Measurements from ENCODE around the gene PFDN1. TPM values are rescaled to one million over a fixed set of nuclear protein-coding genes. Genes with fewer than 3 reads are reported as not detected.

PFDN1 gene
- total and polyA plus RNA-seq, 10 of the 15 experiments (the other 5 are each of a cell fraction or from before 2014, with no cell fraction given), result 62.9 to 193 (median 102) TPM

GRCh38 chr5:140238756-140239155, 64.1 kb downstream of the PFDN1 start:
- Histone ChIP-seq H3K36me3 (ENCODE audit: control insufficient read depth in 2 of 2, insufficient read depth in 2 of 2, low read length in 1 of 2) (peaks cover 0 to 4% of the 10 kb centered on the region in 2 experiments; a peak in 3 of 4 replicates), H3K9me3 (replicated peaks; ENCODE audit: control insufficient read depth, insufficient read depth, low read length) (no peaks in the 10 kb centered on the region), H2AFZ (ENCODE audit: control insufficient read depth, low read depth, low read length) (no peak overlapping the region), H3K27me3 (replicated peaks in 1 of 2; ENCODE audit: control insufficient read depth in 2 of 2, insufficient read depth in 2 of 2, low read length in 1 of 2) (no peaks in the 10 kb centered on the region), H3K4me2 (ENCODE audit: control insufficient read depth, insufficient read depth) (no peak overlapping the region), H3K27ac (ENCODE audit: control insufficient read depth, insufficient read depth) (no peak overlapping the region), H3K4me3 (no peak overlapping the region), H3K79me2 (ENCODE audit: control insufficient read depth, insufficient read depth, low read length) (no peaks in the 10 kb centered on the region), H4K20me1 (ENCODE audit: control insufficient read depth, insufficient read depth) (no peaks in the 10 kb centered on the region), H3K4me1 (ENCODE audit: control insufficient read depth, insufficient read depth, low read length) (no peaks in the 10 kb centered on the region), H3K9ac (ENCODE audit: control insufficient read depth, insufficient read depth, low read length) (no peak overlapping the region)
- 88% methylated on average over 6 of the region's 6 CpGs for WGBS (ENCODE audit: insufficient coverage, insufficient replicate concordance, low lambda C conversion rate, missing lambda C conversion rate)
- FAIRE-seq (no peak), ATAC-seq (no peak), DNase-seq (ENCODE audit: low read depth, low spot score) (no peak)
- in situ Hi-C loops (cut with MboI) (loop anchor here (25.0 kb wide), 1 partner anchor 799 kb away; no protein-coding TSS in a partner anchor), intact Hi-C loops (cut with micrococcal nuclease; ENCODE audit: unreplicated experiment) (no loop called here)
- ChIA-PET SMC1A (ENCODE audit: uncharacterized antibody, unreplicated experiment) (interaction anchor here (1.3 to 2.8 kb wide), 6 partner anchors 17 to 113 kb away, joined by 3 to 12 read pairs (median 5); no protein-coding TSS in a partner anchor), CTCF (interaction anchor here (1.0 to 18.8 kb wide), 16 partner anchors 8 to 163 kb away, joined by 3 to 774 read pairs (median 5); partner anchors contain the start of genes ANKHD1, HBEGF and SLC4A9), POLR2A (no interaction called here), RAD21 (ENCODE audit: unreplicated experiment) (interaction anchor here (1.5 to 2.5 kb wide), 4 partner anchors 59 to 120 kb away, joined by 5 to 41 read pairs (median 11); no protein-coding TSS in a partner anchor)
- no TSS peak for BruUV-seq (replicated peaks)
- TF ChIP-seq ZBTB4 (CRISPR knock-in tag; IDR thresholded peaks at IDR 0.05), result no peak
